Measurements from ENCODE around the gene BRD4.

DNA sequence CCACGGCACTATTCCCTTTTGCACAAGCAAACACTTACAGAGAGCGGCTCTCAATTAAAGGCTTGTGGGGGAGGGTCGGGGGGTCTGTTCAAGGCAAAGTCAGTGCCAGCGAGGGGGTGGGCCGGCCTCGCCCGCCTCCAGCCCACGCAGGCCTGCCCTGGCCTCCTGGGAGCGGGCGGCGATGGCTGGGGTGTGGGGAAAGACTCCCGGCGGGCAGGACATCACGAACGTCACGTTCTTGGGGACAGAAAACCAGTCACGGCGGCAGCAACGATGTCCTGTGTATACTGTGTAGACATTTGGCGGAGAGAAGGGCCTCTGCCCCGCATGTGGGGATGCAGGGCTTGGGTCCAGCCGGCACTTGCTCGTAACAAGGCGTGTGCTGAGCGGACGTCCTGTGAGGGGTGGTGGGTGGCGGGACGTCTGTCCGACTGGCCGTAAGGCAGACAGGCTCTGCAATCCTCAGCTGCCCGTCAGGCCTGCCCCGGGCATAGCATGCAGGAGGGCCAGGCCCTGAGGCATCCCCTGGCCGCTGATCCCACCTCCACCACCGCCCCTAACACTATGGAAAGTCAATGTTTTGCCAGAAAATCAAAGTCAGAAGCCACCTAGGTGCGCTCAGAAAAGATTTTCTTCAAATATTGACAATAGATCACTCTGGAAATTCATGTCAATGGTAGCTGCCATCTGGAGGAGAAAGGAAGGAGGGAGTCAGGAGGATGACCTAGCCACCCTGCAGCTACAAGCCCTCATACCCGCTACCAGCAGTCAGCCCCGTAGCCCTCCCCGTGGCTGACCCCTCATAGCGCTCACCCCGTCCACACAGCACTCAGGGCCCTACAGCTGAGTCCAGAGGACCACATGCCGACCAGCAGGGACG, 94.3 kb downstream of the BRD4 start:
- TF ChIP-seq EZH2 (IDR thresholded peaks at IDR 0.05; ENCODE audit: borderline replicate concordance, low read depth, low read length, severe bottlenecking) (no peak), POLR2A (IDR thresholded peaks at IDR 0.05; ENCODE audit: low read depth, low read length) (no peak), MAX (IDR thresholded peaks at IDR 0.05; ENCODE audit: insufficient read depth, insufficient read length) (no peak)
- TF ChIP-seq, protein P1, sequence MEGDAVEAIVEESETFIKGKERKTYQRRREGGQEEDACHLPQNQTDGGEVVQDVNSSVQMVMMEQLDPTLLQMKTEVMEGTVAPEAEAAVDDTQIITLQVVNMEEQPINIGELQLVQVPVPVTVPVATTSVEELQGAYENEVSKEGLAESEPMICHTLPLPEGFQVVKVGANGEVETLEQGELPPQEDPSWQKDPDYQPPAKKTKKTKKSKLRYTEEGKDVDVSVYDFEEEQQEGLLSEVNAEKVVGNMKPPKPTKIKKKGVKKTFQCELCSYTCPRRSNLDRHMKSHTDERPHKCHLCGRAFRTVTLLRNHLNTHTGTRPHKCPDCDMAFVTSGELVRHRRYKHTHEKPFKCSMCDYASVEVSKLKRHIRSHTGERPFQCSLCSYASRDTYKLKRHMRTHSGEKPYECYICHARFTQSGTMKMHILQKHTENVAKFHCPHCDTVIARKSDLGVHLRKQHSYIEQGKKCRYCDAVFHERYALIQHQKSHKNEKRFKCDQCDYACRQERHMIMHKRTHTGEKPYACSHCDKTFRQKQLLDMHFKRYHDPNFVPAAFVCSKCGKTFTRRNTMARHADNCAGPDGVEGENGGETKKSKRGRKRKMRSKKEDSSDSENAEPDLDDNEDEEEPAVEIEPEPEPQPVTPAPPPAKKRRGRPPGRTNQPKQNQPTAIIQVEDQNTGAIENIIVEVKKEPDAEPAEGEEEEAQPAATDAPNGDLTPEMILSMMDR (IDR thresholded peaks at IDR 0.05; ENCODE audit: extremely low read depth in 1 of 2, insufficient read depth in 1 of 2, low read depth in 1 of 2, low read length in 2 of 2): no peak
